HepG2 (cell line): Measurements from ENCODE around the gene PIK3R3. TPM values are rescaled to one million over a fixed set of nuclear protein-coding genes. Genes with fewer than 3 reads are reported as not detected.

Experiments
- ATAC-seq: fragments of 200-7000 bp; cut with Tn5 transposase; 3 replicates; pipeline ENCODE4 v1.9.1; 2020; ENCODE audit warnings: mild to moderate bottlenecking, moderate library complexity
- BruUV-seq: library from RNA; stranded (reverse); fragments of 400-500 nt; replicated peaks from 2 replicates; lab custom pipeline; 2021; lab: Mats Ljungman, UMichigan
- CTCF ChIA-PET: fragments of 300-600 bp; formaldehyde crosslinking; extraction: SDS; loops from one replicate; lab custom pipeline; 2021; ENCODE audit warnings: low total read pairs, inconsistent platforms, low intra/inter-chr PET ratio; lab: Yijun Ruan, JAX
- POLR2A ChIA-PET: fragments of 350-600 bp; sonication (Branson Sonifier 250); formaldehyde crosslinking; loops from one replicate; lab custom pipeline; 2020; ENCODE audit warnings: antibody characterized with exemption, inconsistent platforms; lab: Yijun Ruan, JAX
- DNase-seq: peaks from one replicate; pipeline ENCODE4 v3.0.0-alpha.2; 2015; ENCODE audit warnings: low spot score
- FAIRE-seq: peaks from 3 replicates; lab custom pipeline; 2011; peaks lifted over from hg19 to GRCh38; lab: Jason Lieb, UNC
- H2AFZ ChIP-seq: one replicate; pipeline ENCODE4 v1.6.1; 2011; ENCODE audit warnings: low read length, inconsistent platforms
- H3K27ac ChIP-seq: fragments of 300-600 bp; 3 replicates; pipeline ENCODE4 v1.8.0; 2011; ENCODE audit warnings: mixed run types, mild to moderate bottlenecking, mixed read lengths, low read length, inconsistent platforms; ENCODE audit not compliant: insufficient read depth; ENCODE audit errors: extremely low read length
- H3K27me3 ChIP-seq, 2 experiments: fragments of 200-600 bp in 1 of 2; 2 replicates in 1 of 2; 3 replicates in 1 of 2; pipeline versions ENCODE4 v1.6.0 to v1.8.0; 2011; ENCODE audit warnings: low read length in 2 of 2, mild to moderate bottlenecking in 2 of 2, moderate library complexity in 2 of 2, inconsistent platforms in 1 of 2; ENCODE audit not compliant: insufficient read depth in 2 of 2, control insufficient read depth in 1 of 2
- H3K36me3 ChIP-seq, 2 experiments: fragments of 200-600 bp in 1 of 2; replicated peaks in 1 of 2; 2 replicates in 1 of 2; 3 replicates in 1 of 2; pipeline versions ENCODE4 v1.5.1 to v1.8.0; 2011; ENCODE audit warnings: low read length in 2 of 2, inconsistent platforms in 1 of 2; ENCODE audit not compliant: insufficient read depth in 2 of 2, control insufficient read depth in 1 of 2
- H3K4me1 ChIP-seq: 2 replicates; pipeline ENCODE4 v1.5.1; 2012; ENCODE audit warnings: low read length, inconsistent platforms; ENCODE audit not compliant: insufficient read depth
- H3K4me2 ChIP-seq: 2 replicates; pipeline ENCODE4 v1.6.0; 2011; ENCODE audit warnings: low read depth, low read length, inconsistent platforms
- H3K4me3 ChIP-seq, 3 experiments: fragments of 200-600 bp in 1 of 3; sonication (generic), shearing (Covaris generic) in 1 of 3; replicated peaks in 1 of 3; 2 replicates each; pipeline ENCODE4 v1.5.1; 2011 to 2016; ENCODE audit warnings: low read length in 3 of 3, inconsistent platforms in 2 of 3, low read depth in 2 of 3, mild to moderate bottlenecking in 2 of 3, control low read depth in 1 of 3, mixed read lengths in 1 of 3; ENCODE audit not compliant: insufficient read depth in 1 of 3
- H3K79me2 ChIP-seq: one replicate; pipeline ENCODE4 v1.6.1; 2011; ENCODE audit warnings: low read length, inconsistent platforms; ENCODE audit not compliant: insufficient read depth
- H3K9ac ChIP-seq: 2 replicates; pipeline ENCODE4 v1.6.0; 2011; ENCODE audit warnings: mild to moderate bottlenecking, low read depth, low read length, inconsistent platforms; ENCODE audit not compliant: insufficient read depth
- H3K9me3 ChIP-seq: 2 replicates; pipeline ENCODE4 v1.5.1; 2012; ENCODE audit warnings: mild to moderate bottlenecking, low read length
- H4K20me1 ChIP-seq: 2 replicates; pipeline ENCODE4 v1.6.0; 2011; ENCODE audit warnings: inconsistent platforms, mild to moderate bottlenecking, low read length, moderate library complexity; ENCODE audit not compliant: insufficient read depth
- CEBPB ChIP-seq: IDR thresholded peaks from 2 replicates; pipeline ENCODE4 v1.6.1; 2011; ENCODE audit warnings: low read depth, low read length, improper control_type of control experiment, borderline replicate concordance
- CEBPG ChIP-seq: IDR thresholded peaks from 2 replicates; pipeline ENCODE4 v1.6.1; 2016
- FOSL1 ChIP-seq: sonication (generic); formaldehyde crosslinking; IDR thresholded peaks from 2 replicates; pipeline ENCODE4 v1.9.0; 2021; ENCODE audit warnings: missing genetic modification reagents, borderline replicate concordance
- HNF4A ChIP-seq: sonication (generic); formaldehyde crosslinking; IDR thresholded peaks from 2 replicates; pipeline ENCODE4 v1.4.0; 2020; ENCODE audit warnings: missing genetic modification reagents
- PAX8 ChIP-seq: sonication (generic); formaldehyde crosslinking; IDR thresholded peaks from 2 replicates; pipeline ENCODE4 v1.8.0; 2022; ENCODE audit warnings: mild to moderate bottlenecking, missing genetic modification reagents, borderline replicate concordance
- TRIM22 ChIP-seq: fragments of 450-650 bp; IDR thresholded peaks from 2 replicates; pipeline ENCODE4 v1.6.1; 2017
- ZNF264 ChIP-seq: sonication (generic); formaldehyde crosslinking; IDR thresholded peaks from 2 replicates; pipeline ENCODE4 v1.4.0; 2020; ENCODE audit warnings: missing genetic modification reagents
- ZNF577 ChIP-seq: sonication (generic); formaldehyde crosslinking; IDR thresholded peaks from 2 replicates; pipeline ENCODE4 v1.4.0; 2020; ENCODE audit warnings: mild to moderate bottlenecking, low read depth, missing genetic modification reagents, borderline replicate concordance
- WGBS: methylation state at CpG from one replicate; pipeline ENCODE4 v1.1.6; 2017; ENCODE audit warnings: low lambda C conversion rate; 5-methylcytosine and 5-hydroxymethylcytosine counted together
- in situ Hi-C: cut with HindIII; loops from 2 replicates; pipeline ENCODE4 v1.10.0; 2017; ENCODE audit warnings: low pct_unique_long_range_greater_than_20kb; ENCODE audit not compliant: extremely low pct_ligation_motif_present
- intact Hi-C: fragments of 100-400 bp; cut with micrococcal nuclease; formaldehyde crosslinking; loops from one replicate; pipeline ENCODE4 v1.10.0; 2022; ENCODE audit not compliant: unreplicated experiment
- polyA plus RNA-seq, 8 experiments: library from polyadenylated mRNA; depleted of rRNA in 3 of 8; stranded (reverse) in 7 of 8; unstranded in 1 of 8; fragments of >200 nt; fragmentation: Illumina TruSeq in 4 of 8; extraction: Trizol in 4 of 8; gene quantifications; 2 replicates each; pipeline versions ENCODE4 v1.2.1 to v1.2.3, GENCODE V29; 2011 to 2016; ENCODE audit warnings: low read depth in 4 of 8, missing spikeins in 1 of 8, mixed read lengths in 1 of 8; ENCODE audit not compliant: insufficient read depth in 1 of 8
- total RNA-seq, 5 experiments: library from RNA; depleted of rRNA; stranded (reverse); fragments of >200 nt; fragmentation: Illumina TruSeq; extraction: Trizol; gene quantifications; 2 replicates each; pipeline ENCODE4 v1.2.3, GENCODE V29; 2016; ENCODE audit warnings: low read depth in 1 of 5
- TF ChIP-seq, protein P1 (sequence below), 2 experiments: sonication (generic) in 1 of 2; formaldehyde crosslinking in 1 of 2; IDR thresholded peaks; 2 replicates each; pipeline versions ENCODE4 v1.5.1 to v1.6.1; 2011 to 2020; ENCODE audit warnings: borderline replicate concordance in 1 of 2, low read depth in 1 of 2, low read length in 1 of 2, mild to moderate bottlenecking in 1 of 2, missing genetic modification reagents in 1 of 2, moderate library complexity in 1 of 2

PIK3R3 gene
- total and polyA plus RNA-seq, 2 of the 13 experiments (the other 11 are each of a cell fraction or from before 2014, with no cell fraction given): 0.37 to 6.9 TPM

GRCh38 chr1:46113948-46114347 lies 18.5 kb downstream of the PIK3R3 start (continued):
- TF ChIP-seq, protein P1, sequence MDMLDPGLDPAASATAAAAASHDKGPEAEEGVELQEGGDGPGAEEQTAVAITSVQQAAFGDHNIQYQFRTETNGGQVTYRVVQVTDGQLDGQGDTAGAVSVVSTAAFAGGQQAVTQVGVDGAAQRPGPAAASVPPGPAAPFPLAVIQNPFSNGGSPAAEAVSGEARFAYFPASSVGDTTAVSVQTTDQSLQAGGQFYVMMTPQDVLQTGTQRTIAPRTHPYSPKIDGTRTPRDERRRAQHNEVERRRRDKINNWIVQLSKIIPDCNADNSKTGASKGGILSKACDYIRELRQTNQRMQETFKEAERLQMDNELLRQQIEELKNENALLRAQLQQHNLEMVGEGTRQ (IDR thresholded peaks at IDR 0.05; ENCODE audit: low read depth, low read length): 0 out of 2 replicates have a peak, but pooled peaks have one; percentile 10
- TF ChIP-seq, protein P1 (CRISPR knock-in tag; IDR thresholded peaks at IDR 0.05; ENCODE audit: borderline replicate concordance): peak; percentile 44; the same call in 1 of the 2 replicates
- no peak for TF ChIP-seq TRIM22
- peak; percentile 30; the same call in 1 of the 2 replicates for TF ChIP-seq HNF4A
- TF ChIP-seq ZNF264: no peak
- TF ChIP-seq ZNF577 (CRISPR knock-in tag): no peak
- no peak for TF ChIP-seq PAX8

- POLR2A ChIA-PET: no interaction called here
- in situ Hi-C loops: no loop called here
- H3K9me3 ChIP-seq: no peaks in the 10 kb centered on the region
- WGBS: 96% methylated on average over 1 of the region's 1 CpG
- FAIRE-seq: no peak
- H3K9ac ChIP-seq: no peak overlapping the region
- H3K79me2 ChIP-seq: no peaks in the 10 kb centered on the region
- H3K4me2 ChIP-seq: no peak overlapping the region
- no peak for ATAC-seq
- no peak for DNase-seq
- H3K4me3 ChIP-seq: no peak overlapping the region
- TF ChIP-seq FOSL1 (CRISPR knock-in tag) (no peak), CEBPG (CRISPR knock-in tag) (peak; percentile 24; the same call in 1 of the 2 replicates), CEBPB (peak; percentile 80)
- H2AFZ ChIP-seq: no peak overlapping the region
- no peaks in the 10 kb centered on the region for H3K36me3 ChIP-seq
- intact Hi-C loops: no loop called here
- no TSS peak for BruUV-seq
- no peak overlapping the region for H3K27ac ChIP-seq
- H3K27me3 ChIP-seq: no peaks in the 10 kb centered on the region
- H3K4me1 ChIP-seq: peaks cover 16% of the 10 kb centered on the region
- CTCF ChIA-PET: no interaction called here
- H4K20me1 ChIP-seq: no peaks in the 10 kb centered on the region
Observed at GRCh38 chr1:46112108-46112507, 20.3 kb downstream of the PIK3R3 start.
